PFSK-1 (cell line): ENCODE data around the gene WDR53.

Source experiments
- POLR2AphosphoS5 ChIP-seq: IDR thresholded peaks from 2 replicates; pipeline ENCODE4 v1.6.1; 2012; ENCODE audit warnings: low read depth, mild to moderate bottlenecking, control low read depth, low read length, moderate library complexity
- SIN3A ChIP-seq: IDR thresholded peaks from 2 replicates; pipeline ENCODE4 v1.6.1; 2012; ENCODE audit warnings: mild to moderate bottlenecking, low read length, moderate library complexity, borderline replicate concordance; ENCODE audit not compliant: insufficient read depth
- TAF1 ChIP-seq: IDR thresholded peaks from 2 replicates; pipeline ENCODE4 v1.6.1; 2012; ENCODE audit warnings: low read length, control low read depth, borderline replicate concordance; ENCODE audit not compliant: insufficient read depth

DNA sequence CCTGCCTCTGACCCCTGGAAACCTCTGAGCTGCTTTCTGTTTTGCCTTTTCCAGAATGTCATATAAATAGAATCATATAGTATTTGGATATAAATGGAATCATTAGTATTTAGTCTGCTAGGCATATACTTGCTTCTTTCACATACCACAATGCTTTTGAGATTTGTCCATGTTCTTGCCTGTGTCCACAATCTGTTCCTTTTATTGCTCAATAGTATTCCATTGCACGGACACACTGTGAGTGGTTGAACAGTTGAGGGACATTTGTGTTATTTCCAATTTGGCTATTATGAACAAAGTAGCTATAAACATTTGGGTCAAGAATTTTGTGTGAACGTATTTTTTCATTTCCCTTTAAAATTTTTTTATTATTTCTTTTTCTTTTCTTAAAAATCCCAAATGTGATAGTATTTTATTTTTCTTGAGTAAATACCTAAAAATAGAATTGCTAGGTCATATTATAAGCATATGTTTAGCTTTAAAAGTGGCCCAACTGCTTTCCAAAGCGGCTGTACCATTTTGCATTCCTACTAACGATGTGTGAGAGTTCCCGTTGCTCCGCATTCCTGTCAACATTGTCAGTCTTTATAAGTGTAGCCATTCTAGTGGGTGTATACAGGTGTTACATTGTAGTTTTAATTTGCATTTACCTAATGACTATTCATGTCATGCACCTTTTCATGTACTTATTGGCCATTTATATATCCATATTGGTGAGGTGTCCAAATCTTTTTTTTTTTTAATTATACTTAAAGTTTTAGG, 26.5 kb downstream of the WDR53 start:
- no peak for TF ChIP-seq SIN3A
- no peak for TF ChIP-seq POLR2AphosphoS5
- no peak for TF ChIP-seq TAF1
